Activated CD4-positive, alpha-beta T cell treated with anti-CD3 and anti-CD28 coated beads for 36 hours (primary cell): ENCODE results near the gene TLR9. TPM values are rescaled to one million over a fixed set of nuclear protein-coding genes. Genes with fewer than 3 reads are reported as not detected.

Experiments used
- ATAC-seq: fragments of 200-7000 bp; cut with Tn5 transposase; one replicate; pipeline ENCODE4 v1.10.0; 2021; ENCODE audit warnings: mild to moderate bottlenecking, moderate library complexity
- CTCF ChIA-PET: fragments of 350-600 bp; sonication (Branson Sonifier 250); formaldehyde crosslinking; loops from one replicate; lab custom pipeline; 2021; ENCODE audit warnings: antibody characterized with exemption; lab: Charles Lee
- POLR2A ChIA-PET: fragments of 350-600 bp; sonication (Branson Sonifier 250); formaldehyde crosslinking; loops from one replicate; lab custom pipeline; 2021; ENCODE audit warnings: antibody characterized with exemption, inconsistent platforms; lab: Charles Lee
- DNase-seq: peaks from one replicate; pipeline ENCODE4 v3.0.0-alpha.2; 2020
- H3K27ac Mint-ChIP-seq: one replicate; pipeline ENCODE4 v1.8.0; 2021; ENCODE audit warnings: mixed read lengths
- H3K27me3 Mint-ChIP-seq: one replicate; pipeline ENCODE4 v1.8.0; 2021; ENCODE audit warnings: mixed read lengths
- H3K36me3 Mint-ChIP-seq: one replicate; pipeline ENCODE4 v1.8.0; 2021; ENCODE audit warnings: low read depth, mixed read lengths
- H3K4me1 Mint-ChIP-seq: one replicate; pipeline ENCODE4 v1.8.0; 2021; ENCODE audit warnings: mixed read lengths
- H3K4me3 Mint-ChIP-seq: one replicate; pipeline ENCODE4 v1.8.0; 2021; ENCODE audit warnings: mild to moderate bottlenecking, moderate library complexity, mixed read lengths
- H3K9me3 Mint-ChIP-seq: one replicate; pipeline ENCODE4 v1.8.0; 2021; ENCODE audit warnings: low read depth, mixed read lengths
- intact Hi-C, 2 experiments: fragments of 100-400 bp; cut with DNase I in 1 of 2; cut with micrococcal nuclease in 1 of 2; formaldehyde crosslinking; loops; one replicate each; pipeline versions ENCODE4 v1.14.2 to v1.15.1; 2022 to 2024; cut with DNase I, micrococcal nuclease
- total RNA-seq, 2 experiments: library from RNA; stranded (reverse); gene quantifications; one replicate each; pipeline ENCODE4 v1.2.3, GENCODE V29; 2021

The TLR9 gene
- total RNA-seq, 2 experiments from 2014 or later = 0.59 to 0.74 TPM

- peak; percentile 81 for DNase-seq
- H3K27ac Mint-ChIP-seq = peak overlapping the region; percentile 99
- no peaks in the 10 kb centered on the region for H3K27me3 Mint-ChIP-seq
- peaks cover 37% of the 10 kb centered on the region for H3K36me3 Mint-ChIP-seq
- ChIA-PET CTCF (interaction anchor here (0.6 to 2.8 kb wide), 12 partner anchors 9 to 99 kb away, joined by 3 to 34 read pairs (median 6); partner anchors contain the start of gene WDR82), POLR2A (interaction anchor here (0.5 to 2.5 kb wide), 7 partner anchors 8 to 296 kb away, joined by 3 to 12 read pairs (median 5); partner anchors contain the start of genes GLYCTK, UQCC5 and WDR82)
- H3K4me3 Mint-ChIP-seq = peak overlapping the region; percentile 99
- intact Hi-C loops = loop anchor here (1.0 kb wide), 2 partner anchors 13 to 38 kb away; partner anchors contain the start of gene WDR82 (in 1 of the 2)
- ATAC-seq = peak; percentile 52
- peaks cover 3% of the 10 kb centered on the region for H3K9me3 Mint-ChIP-seq
- H3K4me1 Mint-ChIP-seq = peaks cover 77% of the 10 kb centered on the region
These were observed 14.8 kb upstream of the TLR9 start for GRCh38 chr3:52240059-52240885.

GRCh38 chr3:52238761-52239701 is 13.6 kb upstream of the TLR9 start, which contains the start of gene TWF2:
TSS of gene TWF2 (minus strand) at chr3:52239158. CDS start at chr3:52239016, 142 bp downstream.
- H3K36me3 Mint-ChIP-seq = peaks cover 35% of the 10 kb centered on the region
- DNase-seq = peak; percentile 92
- peak within 1 kb of the TSS; percentile 99 for H3K27ac Mint-ChIP-seq
- no peaks in the 10 kb centered on the region for H3K27me3 Mint-ChIP-seq
- intact Hi-C loops = loop anchor here (1.0 to 2.0 kb wide), 9 partner anchors 16 to 568 kb away; partner anchors contain the start of genes ALAS1 (in 1 of the 2), PARP3 (in 1 of the 2), POC1A (in 1 of the 2) and TEX264 (in 1 of the 2)
- ChIA-PET CTCF (interaction anchor here (1.2 to 2.3 kb wide), 6 partner anchors 14 to 100 kb away, joined by 3 to 14 read pairs (median 8); partner anchors contain the start of genes TLR9 and WDR82), POLR2A (interaction anchor here (0.6 to 1.8 kb wide), 3 partner anchors 10 to 243 kb away, joined by 3 to 25 read pairs (median 7); partner anchors contain the start of genes RPL29 and WDR82)
- peak; percentile 67 for ATAC-seq
- peaks cover 70% of the 10 kb centered on the region for H3K4me1 Mint-ChIP-seq
- peak within 1 kb of the TSS; percentile 99 for H3K4me3 Mint-ChIP-seq
- peaks cover 3% of the 10 kb centered on the region for H3K9me3 Mint-ChIP-seq

GRCh38 chr3:52238193-52238760 is 12.8 kb upstream of the TLR9 start:
- ATAC-seq (no peak), DNase-seq (no peak)
- Mint-ChIP-seq H3K27ac (peak overlapping the region; percentile 93), H3K4me1 (peaks cover 70% of the 10 kb centered on the region), H3K27me3 (no peaks in the 10 kb centered on the region), H3K4me3 (peak overlapping the region; percentile 99), H3K36me3 (peaks cover 37% of the 10 kb centered on the region), H3K9me3 (peaks cover under 1% of the 10 kb centered on the region)
- intact Hi-C loops = loop anchor here in 1 of 2 experiments (2.0 kb wide), 1 partner anchor 15 kb away; no protein-coding TSS in a partner anchor
- ChIA-PET CTCF (interaction anchor here (0.7 to 2.3 kb wide), 9 partner anchors 9 to 101 kb away, joined by 3 to 14 read pairs (median 5); partner anchors contain the start of genes TLR9 and WDR82), POLR2A (interaction anchor here (0.6 to 1.8 kb wide), 5 partner anchors 10 to 242 kb away, joined by 3 to 25 read pairs (median 7); partner anchors contain the start of genes GLYCTK, RPL29 and WDR82)

- Mint-ChIP-seq H3K4me3 (peak overlapping the region; percentile 99), H3K9me3 (no peaks in the 10 kb centered on the region), H3K27ac (peak overlapping the region; percentile 93), H3K36me3 (peaks cover 36% of the 10 kb centered on the region), H3K4me1 (peaks cover 70% of the 10 kb centered on the region), H3K27me3 (no peaks in the 10 kb centered on the region)
- POLR2A ChIA-PET = interaction anchor here (0.7 to 1.8 kb wide), 4 partner anchors 11 to 50 kb away, joined by 3 to 25 read pairs (median 6); partner anchors contain the start of genes GLYCTK and WDR82
- intact Hi-C loops = loop anchor here in 1 of 2 experiments (2.0 kb wide), 1 partner anchor 15 kb away; no protein-coding TSS in a partner anchor
- DNase-seq (peak; percentile 21), ATAC-seq (no peak)
- CTCF ChIA-PET = interaction anchor here (0.6 to 3.3 kb wide), 14 partner anchors 9 to 250 kb away, joined by 3 to 14 read pairs (median 4); partner anchors contain the start of genes TLR9 and WDR82
These were observed 12.3 kb upstream of the TLR9 start for GRCh38 chr3:52237657-52238172.

GRCh38 chr3:52237006-52237656 is 11.7 kb upstream of the TLR9 start:
- H3K27me3 Mint-ChIP-seq = no peaks in the 10 kb centered on the region
- H3K4me3 Mint-ChIP-seq = peak overlapping the region; percentile 99
- H3K36me3 Mint-ChIP-seq = peaks cover 37% of the 10 kb centered on the region
- DNase-seq = no peak
- CTCF ChIA-PET = interaction anchor here (0.6 to 3.3 kb wide), 10 partner anchors 10 to 251 kb away, joined by 3 to 14 read pairs (median 3); partner anchors contain the start of genes TLR9 and WDR82
- H3K9me3 Mint-ChIP-seq = no peaks in the 10 kb centered on the region
- ATAC-seq = no peak
- intact Hi-C loops = no loop called here
- H3K27ac Mint-ChIP-seq = peak overlapping the region; percentile 43
- peaks cover 72% of the 10 kb centered on the region for H3K4me1 Mint-ChIP-seq
- POLR2A ChIA-PET = interaction anchor here (0.7 to 1.2 kb wide), 3 partner anchors 11 to 50 kb away, joined by 3 to 9 read pairs (median 3); partner anchors contain the start of genes GLYCTK and WDR82

- peak; percentile 6 for DNase-seq
- Mint-ChIP-seq H3K9me3 (no peaks in the 10 kb centered on the region), H3K4me3 (no peak overlapping the region), H3K4me1 (peaks cover 68% of the 10 kb centered on the region), H3K27me3 (no peaks in the 10 kb centered on the region), H3K27ac (peak overlapping the region; percentile 67), H3K36me3 (peaks cover 37% of the 10 kb centered on the region)
- intact Hi-C loops = no loop called here
- no peak for ATAC-seq
- CTCF ChIA-PET = interaction anchor here (0.7 to 3.3 kb wide), 7 partner anchors 15 to 103 kb away, joined by 3 to 32 read pairs (median 3); partner anchors contain the start of gene WDR82
- POLR2A ChIA-PET = no interaction called here
These were observed 11.0 kb upstream of the TLR9 start for GRCh38 chr3:52236424-52236886.

- Mint-ChIP-seq H3K27me3 (no peaks in the 10 kb centered on the region), H3K4me1 (peaks cover 55% of the 10 kb centered on the region), H3K36me3 (peaks cover 34% of the 10 kb centered on the region), H3K9me3 (no peaks in the 10 kb centered on the region), H3K4me3 (no peak overlapping the region), H3K27ac (peak overlapping the region; percentile 78)
- DNase-seq = no peak
- POLR2A ChIA-PET = interaction anchor here (0.8 kb wide), 1 partner anchor 37 kb away, joined by 3 read pairs; no protein-coding TSS in a partner anchor
- intact Hi-C loops = no loop called here
- CTCF ChIA-PET = interaction anchor here (0.6 to 3.3 kb wide), 11 partner anchors 9 to 104 kb away, joined by 3 to 32 read pairs (median 4); partner anchors contain the start of genes TLR9 and WDR82
- no peak for ATAC-seq
These were observed 9.3 kb upstream of the TLR9 start for GRCh38 chr3:52234516-52235447.

GRCh38 chr3:52233968-52234367 is 8.5 kb upstream of the TLR9 start:
- intact Hi-C loops = no loop called here
- CTCF ChIA-PET = interaction anchor here (0.6 to 3.0 kb wide), 7 partner anchors 8 to 44 kb away, joined by 4 to 32 read pairs (median 4); partner anchors contain the start of gene TLR9
- DNase-seq = no peak
- Mint-ChIP-seq H3K4me3 (no peak overlapping the region), H3K9me3 (no peaks in the 10 kb centered on the region), H3K27ac (peak overlapping the region; percentile 78), H3K36me3 (peaks cover 29% of the 10 kb centered on the region), H3K27me3 (no peaks in the 10 kb centered on the region), H3K4me1 (peaks cover 54% of the 10 kb centered on the region)
- POLR2A ChIA-PET = no interaction called here
- ATAC-seq = no peak
